Measurements from ENCODE around the gene GK2. TPM values are rescaled to one million over a fixed set of nuclear protein-coding genes. Genes with fewer than 3 reads are reported as not detected.

Gene GK2
- polyA plus RNA-seq, 1 donor: not detected

GRCh38 chr4:79381161-79381560 lies 26.9 kb downstream of the GK2 start:
- DNase-seq: no peak

DNA sequence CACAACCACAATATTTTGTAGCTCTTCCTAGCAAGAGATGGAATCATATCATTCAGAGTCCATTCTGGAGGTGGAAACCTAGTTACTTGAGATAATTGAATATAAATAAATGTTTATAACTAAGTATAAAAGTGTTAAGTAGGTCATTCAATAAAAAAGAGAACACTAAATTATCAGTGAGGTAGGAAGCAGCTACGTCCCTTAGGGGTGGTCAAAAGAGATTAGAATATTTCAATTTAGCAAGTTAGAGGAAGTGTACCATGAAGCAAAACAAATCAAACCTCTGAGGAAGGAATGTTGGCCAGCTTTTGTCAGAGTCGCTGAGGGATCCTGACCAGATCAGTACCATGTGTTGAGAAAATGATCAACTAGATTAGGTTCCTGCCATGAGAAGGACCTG lies 38.0 kb downstream of the GK2 start:
- no peak for DNase-seq

DNA sequence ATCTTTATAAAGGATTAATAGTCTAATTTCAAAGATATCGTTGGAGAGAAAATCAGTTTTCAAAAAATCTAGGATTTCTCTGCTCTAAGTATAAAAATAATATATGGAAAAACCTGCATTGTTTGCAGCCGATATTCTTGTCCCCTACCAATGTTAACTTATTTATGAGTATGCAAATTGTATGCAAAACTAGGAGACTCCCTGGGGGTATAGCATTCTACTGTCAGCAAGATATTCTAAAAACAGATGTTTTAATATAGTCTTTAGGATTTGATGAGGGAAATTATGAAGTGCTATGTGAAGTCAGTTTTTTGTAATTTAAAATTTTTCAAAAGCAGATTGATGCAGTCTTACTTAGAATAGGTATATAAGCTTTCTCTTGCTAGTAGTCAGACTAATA lies 40.9 kb downstream of the GK2 start:
- DNase-seq: no peak

- DNase-seq: no peak
These were observed 41.6 kb downstream of the GK2 start for GRCh38 chr4:79366422-79366821.

GRCh38 chr4:79364061-79364460 lies 44.0 kb downstream of the GK2 start:
- no peak for DNase-seq

GRCh38 chr4:79362626-79363025 lies 45.4 kb downstream of the GK2 start:
- no peak for DNase-seq

GRCh38 chr4:79360006-79360405 lies 48.0 kb downstream of the GK2 start:
- no peak for DNase-seq

DNA sequence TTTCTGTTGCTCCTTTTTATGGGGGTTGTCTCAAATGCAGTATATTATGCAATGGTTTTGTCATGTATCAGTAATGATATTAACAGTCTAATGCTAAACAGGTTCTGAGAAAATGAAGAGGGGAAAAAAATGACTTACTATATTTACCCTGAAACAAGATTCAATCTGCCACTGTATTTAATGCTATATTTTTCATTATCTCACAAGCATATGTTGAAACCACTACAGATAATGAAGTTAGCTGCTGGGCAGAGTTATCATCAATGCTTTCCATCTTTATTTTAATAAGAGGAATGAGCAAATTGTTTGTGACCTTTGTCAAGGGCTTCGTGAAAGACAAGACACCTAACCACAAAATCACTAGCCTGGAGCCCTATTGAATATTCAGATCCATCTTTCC lies 49.6 kb downstream of the GK2 start:
- DNase-seq: no peak

DNA sequence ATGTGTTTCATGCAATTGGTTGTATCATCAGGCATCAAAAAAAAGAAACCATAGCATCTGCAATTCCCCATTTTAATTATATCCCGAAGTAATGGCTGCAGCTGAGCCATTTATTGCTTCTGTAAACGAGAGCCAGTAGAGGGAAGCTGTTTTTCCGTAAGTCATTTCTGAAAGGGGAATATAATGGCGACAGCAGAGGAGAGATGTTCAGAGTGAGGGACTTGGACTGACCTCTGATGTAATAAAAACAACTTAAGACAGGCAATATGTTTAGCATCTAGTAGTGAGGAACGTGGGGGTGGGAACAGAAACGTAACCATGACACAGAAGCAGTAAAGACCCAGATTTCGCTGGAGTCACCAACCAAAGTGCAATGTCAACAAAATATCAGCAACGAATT lies 50.7 kb downstream of the GK2 start:
- no peak for DNase-seq

Other genes starting within 250 kb of the GK2 start
- gene NAA11, start 82.2 kb downstream of the GK2 start, polyA plus RNA-seq (ENCODE audit: insufficient read length): 0.86 TPM

Measured in hindlimb muscle (tissue), 1 donor.